LNCaP clone FGC (cell line): ENCODE results near the gene HELLS.

Source experiments
- DNase-seq: peaks from one replicate; pipeline ENCODE4 v3.0.0-alpha.2; 2011; ENCODE audit warnings: low read depth
- H3K4me3 ChIP-seq: 2 replicates; pipeline ENCODE4 v1.5.1; 2011; ENCODE audit warnings: mild to moderate bottlenecking, low read depth, low read length, control low read depth
- TF ChIP-seq, protein P1 (sequence below): IDR thresholded peaks from 2 replicates; pipeline ENCODE4 v1.5.1; 2012; ENCODE audit warnings: mild to moderate bottlenecking; ENCODE audit not compliant: control insufficient read depth, insufficient read depth; ENCODE audit errors: extremely low read depth

Gene HELLS

DNA sequence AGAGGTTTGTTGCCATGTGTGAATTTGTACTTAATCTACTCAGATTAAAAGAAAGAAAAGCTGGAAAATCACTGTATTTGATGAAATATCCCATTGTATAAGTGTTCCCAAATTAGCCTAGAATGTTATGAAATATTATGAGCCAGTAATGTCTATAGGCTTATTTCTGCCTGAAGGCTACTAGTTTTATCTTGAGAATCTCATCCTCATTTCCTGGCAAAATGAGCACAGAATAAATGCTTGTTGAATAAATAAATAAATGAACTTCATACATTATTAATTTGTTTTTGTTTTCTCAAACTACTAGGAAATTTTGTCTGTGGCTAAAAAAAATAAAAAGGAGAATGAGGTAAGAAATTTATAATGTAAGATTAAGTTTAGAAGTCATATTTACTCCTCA lies 25.5 kb downstream of the HELLS start:
- TF ChIP-seq, protein P1, sequence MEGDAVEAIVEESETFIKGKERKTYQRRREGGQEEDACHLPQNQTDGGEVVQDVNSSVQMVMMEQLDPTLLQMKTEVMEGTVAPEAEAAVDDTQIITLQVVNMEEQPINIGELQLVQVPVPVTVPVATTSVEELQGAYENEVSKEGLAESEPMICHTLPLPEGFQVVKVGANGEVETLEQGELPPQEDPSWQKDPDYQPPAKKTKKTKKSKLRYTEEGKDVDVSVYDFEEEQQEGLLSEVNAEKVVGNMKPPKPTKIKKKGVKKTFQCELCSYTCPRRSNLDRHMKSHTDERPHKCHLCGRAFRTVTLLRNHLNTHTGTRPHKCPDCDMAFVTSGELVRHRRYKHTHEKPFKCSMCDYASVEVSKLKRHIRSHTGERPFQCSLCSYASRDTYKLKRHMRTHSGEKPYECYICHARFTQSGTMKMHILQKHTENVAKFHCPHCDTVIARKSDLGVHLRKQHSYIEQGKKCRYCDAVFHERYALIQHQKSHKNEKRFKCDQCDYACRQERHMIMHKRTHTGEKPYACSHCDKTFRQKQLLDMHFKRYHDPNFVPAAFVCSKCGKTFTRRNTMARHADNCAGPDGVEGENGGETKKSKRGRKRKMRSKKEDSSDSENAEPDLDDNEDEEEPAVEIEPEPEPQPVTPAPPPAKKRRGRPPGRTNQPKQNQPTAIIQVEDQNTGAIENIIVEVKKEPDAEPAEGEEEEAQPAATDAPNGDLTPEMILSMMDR: no peak
- DNase-seq: no peak
- no peak overlapping the region for H3K4me3 ChIP-seq

DNA sequence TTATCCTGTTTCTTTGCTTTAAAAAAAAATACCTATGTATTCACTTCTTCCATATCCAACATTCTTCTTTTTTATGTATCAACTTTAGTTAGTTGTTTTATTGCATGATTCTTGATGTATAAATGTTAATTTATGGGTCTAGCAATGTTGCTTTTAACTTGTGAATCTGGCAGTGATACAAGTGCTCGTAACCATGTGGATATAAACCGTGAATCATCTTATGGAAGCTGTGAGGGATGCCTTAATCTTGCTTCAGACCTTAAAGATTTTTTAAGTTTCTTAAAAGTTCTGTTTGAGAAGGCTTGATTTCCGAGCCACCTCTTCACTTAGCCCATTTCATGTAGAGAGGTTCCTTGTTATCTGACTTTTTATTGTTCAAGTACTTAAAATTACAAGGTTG lies 25.9 kb downstream of the HELLS start:
- no peak overlapping the region for H3K4me3 ChIP-seq
- DNase-seq: peak; percentile 6
- TF ChIP-seq, protein P1: no peak

DNA sequence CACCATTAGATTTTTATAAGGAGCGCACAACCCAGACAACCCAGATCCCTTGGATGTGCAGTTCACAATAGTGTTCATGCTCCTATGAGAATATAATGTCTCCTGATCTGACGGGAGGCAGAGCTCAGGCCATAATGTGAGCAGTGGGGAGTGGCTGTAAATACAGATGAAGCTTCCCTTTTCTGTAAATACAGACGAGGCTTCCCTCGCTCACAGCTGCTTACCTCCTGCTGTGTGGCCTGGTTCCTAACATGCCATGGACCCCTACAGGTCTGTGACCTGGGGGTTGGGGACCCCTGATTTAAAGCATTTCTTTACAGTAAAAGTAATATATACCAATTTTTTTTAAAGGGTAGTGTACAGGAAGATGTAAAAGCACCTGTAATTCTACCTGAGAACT lies 33.2 kb downstream of the HELLS start:
- DNase-seq: no peak
- TF ChIP-seq, protein P1: no peak
- no peak overlapping the region for H3K4me3 ChIP-seq

DNA sequence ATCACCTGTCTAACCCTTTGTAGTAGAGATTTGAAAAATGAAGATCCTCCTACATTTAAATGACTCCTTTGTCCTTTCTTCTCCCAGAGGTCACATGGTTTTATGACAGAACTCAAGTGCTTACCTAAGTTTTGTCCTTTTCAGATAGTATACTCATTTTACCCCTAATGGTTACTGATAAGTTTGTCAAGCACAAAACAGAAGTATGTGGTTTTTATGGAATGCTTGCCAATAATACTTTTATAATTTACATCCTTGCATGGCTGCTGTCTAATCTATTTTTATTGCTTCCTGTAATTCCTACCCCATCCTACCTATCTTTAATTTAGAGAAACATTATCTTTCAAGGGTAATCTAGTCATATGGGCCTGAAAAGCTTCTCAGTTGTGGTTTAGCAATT lies 37.5 kb downstream of the HELLS start:
- DNase-seq: no peak
- TF ChIP-seq, protein P1: no peak
- no peak overlapping the region for H3K4me3 ChIP-seq

DNA sequence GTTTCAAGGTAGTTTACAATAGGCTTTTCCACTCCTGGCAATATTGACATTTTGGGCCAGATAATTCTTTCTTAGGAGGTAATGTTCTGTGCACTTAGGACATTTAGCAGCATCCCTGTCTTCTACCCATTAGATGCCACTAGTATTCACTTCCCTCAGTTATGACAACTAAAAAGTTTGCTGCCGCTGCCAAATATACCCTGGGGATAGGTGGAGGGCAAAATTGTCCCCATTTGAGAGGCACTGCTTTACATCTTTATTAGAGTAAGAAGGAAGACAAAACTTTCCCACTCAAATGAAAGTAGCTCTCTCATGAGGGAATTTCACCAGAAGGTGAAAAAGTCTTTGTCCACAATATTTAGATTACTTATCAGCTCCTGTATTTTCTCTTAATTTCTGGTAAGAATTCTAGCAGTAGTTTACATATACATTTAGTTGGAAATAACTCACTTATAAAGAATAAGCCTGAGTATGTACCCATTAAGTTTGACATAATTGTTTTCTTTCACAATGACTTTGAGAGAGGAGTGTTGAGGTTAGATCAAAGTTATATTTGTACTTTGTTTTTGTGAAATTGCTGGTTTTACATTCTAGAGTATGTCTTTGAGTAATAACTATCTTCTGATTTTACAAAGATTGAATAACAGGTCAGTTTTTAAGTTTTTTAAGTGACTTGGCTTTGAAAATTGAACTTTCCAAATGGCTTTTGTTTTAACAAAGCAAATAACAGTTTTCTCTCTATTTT lies 46.0 kb downstream of the HELLS start:
- DNase-seq: no peak
- no peak overlapping the region for H3K4me3 ChIP-seq
- TF ChIP-seq, protein P1: no peak

DNA sequence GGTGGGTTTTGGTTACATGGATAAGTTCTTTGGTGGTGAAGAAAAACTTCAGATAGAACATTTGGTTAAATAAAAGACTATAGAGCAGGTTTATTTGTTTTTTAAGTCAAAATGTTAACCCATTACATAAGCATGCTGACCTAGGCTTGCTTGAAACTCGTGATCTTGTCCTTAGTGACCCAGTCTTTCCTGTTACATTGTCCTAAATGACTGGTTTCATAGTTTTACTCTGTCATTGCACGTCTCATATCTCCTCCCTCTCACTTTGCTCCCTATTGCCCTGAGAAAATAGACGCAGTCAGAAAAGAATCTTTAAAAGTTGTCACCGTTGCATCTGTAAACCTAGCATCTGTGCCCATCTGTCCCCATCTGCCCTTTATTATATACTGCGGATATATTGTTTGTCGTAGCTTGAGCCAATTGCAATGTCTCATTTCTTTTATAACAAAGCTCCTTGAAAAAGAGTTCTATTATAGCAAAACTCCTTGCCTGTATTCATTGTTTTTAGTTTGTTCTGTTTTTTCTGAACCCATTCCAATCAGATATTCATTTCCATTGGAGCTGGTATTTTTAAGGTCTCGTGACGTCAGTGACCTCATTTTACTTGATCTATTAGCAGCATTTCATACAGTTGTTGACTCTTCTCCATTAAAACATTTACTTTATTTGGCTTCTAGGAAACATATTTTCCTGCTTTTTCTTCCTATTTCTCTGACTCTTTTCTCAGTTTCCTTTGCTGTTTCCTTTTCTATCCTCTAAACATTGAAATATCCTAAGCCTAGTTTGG lies 57.3 kb downstream of the HELLS start:
- TF ChIP-seq, protein P1: no peak
- no peak overlapping the region for H3K4me3 ChIP-seq
- DNase-seq: no peak
